Peyer's patch (tissue), 4 donors: ENCODE results near the gene PAX9. TPM values are rescaled to one million over a fixed set of nuclear protein-coding genes. Genes with fewer than 3 reads are reported as not detected.

Source experiments
- DNase-seq, 3 donors: peaks; one replicate each; pipeline ENCODE4 v3.0.0-alpha.2; 2017 to 2019
- H3K27ac ChIP-seq, 4 donors: fragments of 200-600 bp; sonication (generic); one replicate each; pipeline ENCODE4 v1.5.1; 2016 to 2019
- H3K27me3 ChIP-seq, 2 donors: fragments of 200-600 bp; sonication (generic); one replicate each; pipeline ENCODE4 v1.5.1; 2019
- H3K36me3 ChIP-seq, 3 donors: fragments of 200-600 bp; sonication (generic); one replicate each; pipeline ENCODE4 v1.5.1; 2016 to 2019
- H3K4me1 ChIP-seq, 4 donors: fragments of 200-600 bp; sonication (generic); one replicate each; pipeline ENCODE4 v1.5.1; 2016 to 2019
- H3K4me3 ChIP-seq, 4 donors: fragments of 200-600 bp; sonication (generic); 1 replicate in 3 of 4; 2 replicates in 1 of 4; pipeline ENCODE4 v1.5.1; 2016 to 2019; ENCODE audit warnings: mild to moderate bottlenecking in 1 of 4
- H3K9me3 ChIP-seq, 4 donors: fragments of 200-600 bp; sonication (generic); one replicate each; pipeline ENCODE4 v1.5.1; 2016 to 2019; ENCODE audit warnings: mild to moderate bottlenecking in 1 of 4
- CTCF ChIP-seq, 6 experiments: fragments of 450-650 bp in 4 of 6; fragments of 200-600 bp in 2 of 6; sonication (generic) in 1 of 6; IDR thresholded peaks; one replicate each; pipeline ENCODE4 v1.5.1; 2017 to 2019; ENCODE audit warnings: antibody characterized with exemption in 6 of 6, mild to moderate bottlenecking in 3 of 6, moderate library complexity in 1 of 6
- POLR2A ChIP-seq, 2 donors: fragments of 450-650 bp; IDR thresholded peaks; one replicate each; pipeline ENCODE4 v1.5.1; 2017; ENCODE audit warnings: antibody characterized with exemption in 2 of 2, mild to moderate bottlenecking in 2 of 2, moderate library complexity in 2 of 2
- total RNA-seq, 4 donors: library from RNA; depleted of rRNA; stranded (reverse); fragments of >200 nt; gene quantifications; one replicate each; pipeline ENCODE4 v1.1.0, GENCODE V29; 2016

The PAX9 gene
- total RNA-seq, 4 donors from 2014 or later: not detected

GRCh38 chr14:36655963-36656686 lies 5.5 kb upstream of the PAX9 start:
- Histone ChIP-seq H3K4me1 (peaks cover 0 to 25% (median 0%) of the 10 kb centered on the region in 4 donors), H3K4me3 (no peak overlapping the region)
- peak in 1 of 3 donors; percentile 53 for DNase-seq

GRCh38 chr14:36656687-36657398 lies 4.8 kb upstream of the PAX9 start:
- Histone ChIP-seq H3K27ac (no peak overlapping the region), H3K36me3 (no peaks in the 10 kb centered on the region), H3K27me3 (peaks cover 0 to 84% of the 10 kb centered on the region in 2 donors), H3K4me1 (peaks cover 0 to 32% (median 0%) of the 10 kb centered on the region in 4 donors), H3K4me3 (peak overlapping the region in 2 of 4 donors; percentile 10 to 17), H3K9me3 (no peaks in the 10 kb centered on the region)
- TF ChIP-seq POLR2A (IDR thresholded peaks at IDR 0.05) (no peak), CTCF (IDR thresholded peaks at IDR 0.05) (no peak)
- no peak for DNase-seq

More at GRCh38 chr14:36655963-36656686, 5.5 kb upstream of the PAX9 start:
- no peak overlapping the region for H3K27ac ChIP-seq
- H3K36me3 ChIP-seq: no peaks in the 10 kb centered on the region
- H3K9me3 ChIP-seq: no peaks in the 10 kb centered on the region
- TF ChIP-seq CTCF (IDR thresholded peaks at IDR 0.05) (peak in 2 of 6 experiments; percentile 17 to 19), POLR2A (IDR thresholded peaks at IDR 0.05) (no peak)
- H3K27me3 ChIP-seq: peaks cover 0 to 77% of the 10 kb centered on the region in 2 donors

- Histone ChIP-seq H3K27me3 (peaks cover 0 to 87% of the 10 kb centered on the region in 2 donors), H3K4me3 (peak overlapping the region in 2 of 4 donors; percentile 10 to 17), H3K9me3 (no peaks in the 10 kb centered on the region), H3K36me3 (no peaks in the 10 kb centered on the region), H3K4me1 (peaks cover 0 to 39% (median 0%) of the 10 kb centered on the region in 4 donors), H3K27ac (no peak overlapping the region)
- no peak for TF ChIP-seq POLR2A (IDR thresholded peaks at IDR 0.05)
- no peak for TF ChIP-seq CTCF (IDR thresholded peaks at IDR 0.05)
- peak in 1 of 3 donors; percentile 49 for DNase-seq
Measured at GRCh38 chr14:36657399-36658122, 4.1 kb upstream of the PAX9 start.

- TF ChIP-seq CTCF (IDR thresholded peaks at IDR 0.05) (no peak), POLR2A (IDR thresholded peaks at IDR 0.05) (no peak)
- H3K27ac ChIP-seq: no peak overlapping the region
- H3K4me3 ChIP-seq: no peak overlapping the region
- H3K4me1 ChIP-seq: peaks cover 0 to 47% (median 0%) of the 10 kb centered on the region in 4 donors
- H3K36me3 ChIP-seq: no peaks in the 10 kb centered on the region
- H3K9me3 ChIP-seq: no peaks in the 10 kb centered on the region
- DNase-seq: no peak
- peaks cover 3 to 87% of the 10 kb centered on the region in 2 donors for H3K27me3 ChIP-seq
Measured at GRCh38 chr14:36658123-36659009, 3.3 kb upstream of the PAX9 start.
